Cortex of kidney (tissue), 1 donor: Measurements from ENCODE around the gene PDE9A.

ENCODE experiments used
- DNase-seq: peaks from one replicate; lab custom pipeline; 2025; lab: John Stamatoyannopoulos, UW

PDE9A gene

GRCh38 chr21:42757422-42757821, 104.0 kb downstream of the PDE9A start:
- no peak for DNase-seq

- no peak for DNase-seq
These were observed 104.6 kb downstream of the PDE9A start for GRCh38 chr21:42757826-42758655.

GRCh38 chr21:42758721-42759593, 105.5 kb downstream of the PDE9A start:
- DNase-seq, result no peak

- DNase-seq, result no peak
These were observed 106.1 kb downstream of the PDE9A start for GRCh38 chr21:42759594-42759927.

GRCh38 chr21:42760361-42760950, 107.0 kb downstream of the PDE9A start:
- DNase-seq, result no peak

- DNase-seq, result no peak
These were observed 107.7 kb downstream of the PDE9A start for GRCh38 chr21:42760951-42761751.

- no peak for DNase-seq
These were observed 108.4 kb downstream of the PDE9A start for GRCh38 chr21:42761776-42762335.

GRCh38 chr21:42763581-42764442, 110.4 kb downstream of the PDE9A start:
- no peak for DNase-seq

GRCh38 chr21:42764443-42764760, 111.0 kb downstream of the PDE9A start:
- no peak for DNase-seq

- DNase-seq, result no peak
These were observed 111.5 kb downstream of the PDE9A start for GRCh38 chr21:42764883-42765282.

- DNase-seq, result no peak
These were observed 112.2 kb downstream of the PDE9A start for GRCh38 chr21:42765656-42766055.

GRCh38 chr21:42766739-42767560, 113.5 kb downstream of the PDE9A start:
- DNase-seq, result no peak

GRCh38 chr21:42767561-42767835, 114.1 kb downstream of the PDE9A start:
- no peak for DNase-seq

GRCh38 chr21:42768324-42769121, 115.1 kb downstream of the PDE9A start:
- DNase-seq, result no peak

- no peak for DNase-seq
These were observed 115.9 kb downstream of the PDE9A start for GRCh38 chr21:42769183-42769819.

GRCh38 chr21:42769820-42770716, 116.6 kb downstream of the PDE9A start:
- no peak for DNase-seq

GRCh38 chr21:42770717-42771502, 117.5 kb downstream of the PDE9A start:
- DNase-seq, result no peak
